SK-MEL-5 (cell line): Measurements from ENCODE around the gene GALNT13. TPM values are rescaled to one million over a fixed set of nuclear protein-coding genes. Genes with fewer than 3 reads are reported as not detected.

Experiments used
- DNase-seq: peaks from one replicate; pipeline ENCODE4 v3.0.0-alpha.2; 2016; ENCODE audit warnings: low read depth, low spot score
- in situ Hi-C: cut with HindIII; loops from 2 replicates; pipeline ENCODE4 v1.10.0; 2016; ENCODE audit warnings: low sequenced_read_pairs, high pct_unique_total_duplicates, low pct_unique_long_range_greater_than_20kb
- total RNA-seq: library from RNA; depleted of rRNA; stranded (reverse); fragments of >200 nt; shearing (Covaris generic); gene quantifications from 2 replicates; pipeline ENCODE4 v1.2.3, GENCODE V29; 2014

Gene GALNT13
- total RNA-seq, 1 experiment from 2014 or later, result not detected

DNA sequence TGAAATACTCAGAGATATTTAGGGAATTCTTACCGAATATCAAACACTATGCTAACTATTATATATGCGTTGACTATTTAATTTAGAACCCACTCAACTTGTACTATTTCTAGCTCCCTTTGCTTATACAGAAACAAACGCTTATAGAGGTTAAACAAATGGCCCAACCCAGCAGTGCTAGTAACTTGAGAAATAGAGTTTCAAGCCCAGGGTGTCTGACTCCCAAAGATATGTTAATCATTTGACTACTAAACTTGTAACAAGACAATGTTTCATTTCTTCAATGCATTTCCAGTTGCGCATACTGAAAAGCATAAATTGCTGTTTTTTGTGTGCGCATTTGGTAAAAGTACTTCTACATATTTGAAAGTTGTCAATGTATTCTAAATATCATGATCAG lies 310.3 kb downstream of the GALNT13 start:
- DNase-seq, result no peak
- in situ Hi-C loops, result no loop called here

DNA sequence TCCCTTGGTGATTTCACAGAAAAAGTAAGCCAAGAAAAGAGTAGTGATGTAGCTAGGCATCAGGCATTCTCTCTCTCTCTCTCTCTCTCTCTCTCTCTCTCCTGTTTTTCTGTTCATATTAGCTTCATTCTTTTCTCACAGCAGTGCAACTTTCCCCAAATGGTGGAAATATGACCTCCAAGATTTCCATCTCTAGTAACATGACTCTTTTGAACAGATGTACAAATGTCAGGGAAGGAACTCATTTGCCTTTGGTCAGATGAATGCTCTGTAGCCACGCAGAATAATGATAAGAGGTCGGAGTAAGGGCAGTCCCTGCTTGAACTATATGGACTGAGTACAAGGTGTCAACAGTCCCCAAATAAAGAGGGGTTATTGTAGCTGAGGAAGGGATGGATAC lies 316.2 kb downstream of the GALNT13 start:
- in situ Hi-C loops, result no loop called here
- no peak for DNase-seq

DNA sequence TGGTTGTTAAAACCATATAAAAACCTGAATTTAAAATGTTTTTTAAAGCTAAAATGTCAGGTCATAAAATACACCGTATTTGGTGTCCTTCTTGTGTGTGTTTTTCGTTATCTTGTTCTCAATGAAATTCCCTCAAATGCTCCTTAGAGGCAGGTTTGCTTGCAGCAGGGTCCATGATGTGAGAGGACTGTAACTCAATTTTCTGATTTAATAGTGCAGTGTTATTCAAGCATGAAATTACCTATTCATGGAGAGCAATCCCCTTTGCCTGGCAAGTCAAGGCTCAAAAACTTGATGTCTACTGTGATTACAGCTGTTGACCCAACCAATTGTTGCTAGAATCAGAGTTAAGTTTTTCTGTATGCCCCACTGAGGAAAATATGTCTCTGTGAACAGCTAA lies 318.2 kb downstream of the GALNT13 start:
- DNase-seq, result no peak
- in situ Hi-C loops, result no loop called here

DNA sequence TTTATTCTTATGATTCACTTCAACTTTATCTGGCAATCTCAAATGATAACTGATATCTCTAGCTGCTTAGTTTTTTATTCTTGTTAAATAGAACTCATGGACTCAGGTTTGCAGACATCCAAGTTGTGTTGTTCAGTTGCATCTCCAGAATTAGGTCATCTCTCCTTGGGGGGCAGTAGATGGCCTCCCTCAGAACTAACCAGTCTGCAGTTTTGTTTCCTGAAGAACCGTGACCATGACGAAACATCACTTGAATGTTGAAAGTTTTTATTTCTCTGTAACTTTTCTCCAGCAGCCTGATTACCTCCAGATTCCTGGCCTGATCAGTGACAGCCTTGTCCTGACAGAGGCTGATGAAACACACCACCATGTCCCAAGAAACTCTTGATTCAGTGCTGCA lies 321.5 kb downstream of the GALNT13 start:
- in situ Hi-C loops, result no loop called here
- no peak for DNase-seq

DNA sequence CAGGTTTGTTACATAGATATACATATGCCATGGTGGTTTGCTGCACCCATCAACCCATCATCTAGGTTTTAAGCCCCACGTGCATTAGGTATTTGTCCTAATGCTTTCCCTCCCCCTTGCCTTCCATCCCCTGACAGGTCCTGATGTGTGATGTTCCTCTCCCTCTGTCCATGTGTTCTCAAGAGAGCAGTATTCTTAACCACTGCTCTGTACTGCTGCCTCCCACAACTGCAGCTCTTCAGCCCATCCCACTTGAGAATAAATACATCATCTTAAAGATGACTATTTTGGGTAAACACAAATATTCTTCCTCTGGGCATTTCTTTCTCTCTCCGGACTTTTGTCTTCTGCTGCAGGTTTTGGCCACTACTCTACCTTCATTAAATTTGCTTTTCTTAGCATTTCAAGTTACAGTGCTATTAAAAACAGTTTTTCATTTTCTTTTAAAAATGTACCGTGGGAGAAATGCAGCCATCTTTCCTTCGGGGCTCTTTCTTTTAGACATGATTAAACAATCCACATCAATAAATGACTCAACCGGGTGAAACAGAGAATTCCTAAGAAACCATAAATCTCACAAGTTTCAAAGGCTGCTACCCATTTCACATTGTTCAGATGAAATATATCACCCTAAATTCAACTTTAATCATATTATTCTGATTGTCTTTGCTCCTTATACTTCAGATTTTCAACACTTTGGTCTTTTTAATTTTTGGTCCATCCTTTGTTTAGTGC lies 323.4 kb downstream of the GALNT13 start:
- in situ Hi-C loops, result no loop called here
- no peak for DNase-seq

DNA sequence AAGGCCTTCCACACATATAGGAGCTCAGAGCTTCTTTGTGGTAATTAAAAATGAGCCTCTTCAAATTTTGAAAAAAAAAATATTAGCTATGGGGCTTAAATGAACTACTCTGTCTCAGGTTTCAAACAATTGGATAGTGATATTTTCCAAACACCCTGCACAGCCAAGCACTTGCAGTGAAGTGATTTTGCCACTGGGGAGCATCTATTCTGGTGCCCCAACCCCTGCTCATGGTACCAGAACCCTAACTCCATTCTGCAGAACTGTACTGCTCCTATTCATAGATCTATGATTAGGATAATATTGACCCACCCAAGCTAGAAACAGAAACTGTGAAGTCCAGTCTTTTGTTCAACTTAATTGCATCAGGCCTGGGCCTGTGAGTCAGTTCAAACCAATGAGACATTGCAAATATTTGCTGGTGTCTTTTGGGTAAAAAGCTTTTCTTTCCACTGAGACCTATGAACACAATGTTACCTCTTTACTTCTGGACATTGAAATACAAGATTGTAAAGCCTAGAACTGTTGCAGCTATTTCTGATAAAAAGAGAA lies 324.0 kb downstream of the GALNT13 start:
- in situ Hi-C loops, result no loop called here
- no peak for DNase-seq

DNA sequence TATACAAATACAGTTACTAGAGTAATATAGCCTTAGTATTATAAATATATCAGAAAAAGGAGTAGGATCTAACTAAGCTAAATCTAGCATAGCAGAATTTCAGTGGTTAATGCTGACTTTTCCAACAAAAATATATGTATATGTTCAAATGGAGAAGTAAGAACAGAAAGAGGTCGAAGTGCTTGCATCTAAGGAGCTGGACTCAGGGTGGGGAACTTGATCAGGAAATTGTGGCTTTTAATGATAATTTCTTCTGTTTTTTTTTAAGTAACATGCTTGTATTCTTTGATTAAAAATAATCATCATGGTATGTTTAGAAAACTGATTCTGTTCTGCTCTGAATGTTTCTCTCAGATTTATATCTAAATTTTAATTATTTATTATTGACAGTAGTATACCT lies 327.1 kb downstream of the GALNT13 start:
- DNase-seq, result no peak
- in situ Hi-C loops, result no loop called here

DNA sequence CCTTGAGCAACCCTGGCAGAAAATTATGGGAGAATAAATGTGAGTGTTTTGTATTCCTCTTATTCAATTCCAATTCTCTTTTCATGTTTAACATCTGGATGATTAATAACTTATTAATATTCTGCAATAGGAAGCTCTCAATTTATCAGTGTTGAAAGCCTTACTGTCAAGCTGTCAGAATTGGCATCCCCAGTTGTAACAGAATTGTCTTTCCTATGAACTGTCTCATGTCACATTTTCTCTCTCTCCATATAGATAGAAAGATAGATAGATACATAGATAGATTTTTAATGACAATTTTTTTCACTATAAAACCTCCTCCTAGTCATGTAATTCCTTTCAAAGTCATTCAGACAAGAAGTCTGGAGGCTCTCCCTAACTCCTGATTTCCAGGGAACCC lies 331.5 kb downstream of the GALNT13 start:
- in situ Hi-C loops, result no loop called here
- no peak for DNase-seq

DNA sequence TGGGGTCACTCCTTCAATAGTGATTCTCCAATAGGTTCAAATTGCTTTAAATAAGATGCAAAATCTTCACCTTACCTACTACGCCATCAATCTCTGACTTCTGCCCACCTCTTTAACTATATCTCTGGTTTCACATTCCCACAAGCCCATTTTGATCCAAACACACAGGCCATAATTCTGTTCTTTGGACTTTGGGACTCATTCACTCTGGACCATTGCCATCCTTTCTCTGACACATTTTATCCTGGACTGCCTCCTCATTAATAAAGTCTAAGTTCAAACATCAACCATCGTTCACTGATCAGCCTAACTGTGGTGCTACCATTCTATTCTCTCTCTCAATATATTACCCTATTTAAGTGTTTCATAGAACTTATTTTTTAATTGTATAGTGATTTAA lies 332.2 kb downstream of the GALNT13 start:
- DNase-seq, result no peak
- in situ Hi-C loops, result no loop called here

DNA sequence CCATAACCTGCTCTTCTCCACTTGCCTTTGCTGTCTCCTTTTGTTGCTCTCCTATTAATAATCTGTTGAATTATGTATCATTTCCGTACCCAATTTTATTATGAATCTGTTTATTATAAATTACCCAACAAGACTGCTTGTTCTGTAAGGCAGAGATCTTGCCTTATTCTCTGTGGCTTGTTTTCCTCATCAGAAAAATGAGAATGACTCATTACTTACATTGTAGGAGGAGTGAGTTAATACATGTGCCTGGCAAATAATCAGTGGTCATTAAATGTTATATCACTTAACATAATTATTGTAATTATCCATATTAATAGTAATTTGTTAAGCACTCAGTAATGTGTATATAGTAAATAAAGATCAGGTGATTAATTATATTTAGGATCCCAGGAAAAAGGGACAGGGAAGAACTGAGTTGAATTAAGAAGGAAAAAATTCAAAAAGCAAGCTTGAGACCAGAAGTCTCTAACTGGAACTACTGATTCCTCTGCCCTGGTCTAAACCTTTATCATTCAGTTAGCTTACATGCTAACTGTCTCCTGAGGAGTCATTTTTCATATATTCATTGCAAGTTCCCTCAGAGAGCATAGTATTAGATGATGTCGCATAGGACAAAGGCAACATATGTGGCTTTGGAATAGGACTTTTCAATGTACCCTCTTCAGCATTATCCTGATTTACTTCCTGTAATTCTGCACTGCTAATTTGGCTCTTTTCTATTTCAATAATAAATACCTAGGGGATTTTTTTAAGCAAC lies 335.7 kb downstream of the GALNT13 start:
- in situ Hi-C loops, result no loop called here
- no peak for DNase-seq

DNA sequence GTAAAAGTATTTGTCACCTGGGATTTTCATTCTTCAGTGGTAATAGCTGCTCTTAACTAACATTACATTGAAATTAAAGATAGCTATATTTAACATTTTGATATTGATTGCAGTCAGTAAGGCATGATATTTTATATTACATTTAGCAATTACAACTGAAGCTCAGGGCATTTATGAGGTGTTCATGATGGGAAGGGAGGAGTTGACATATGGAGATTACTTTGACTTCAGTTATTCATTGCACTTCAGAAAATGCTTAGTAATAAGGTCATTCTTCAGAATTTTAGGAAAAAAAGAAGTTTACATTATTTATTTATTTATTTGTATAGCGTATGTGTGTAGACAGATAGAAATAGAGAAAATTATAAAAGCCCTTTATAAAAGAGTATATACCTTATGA lies 352.0 kb downstream of the GALNT13 start:
- in situ Hi-C loops, result no loop called here
- no peak for DNase-seq

DNA sequence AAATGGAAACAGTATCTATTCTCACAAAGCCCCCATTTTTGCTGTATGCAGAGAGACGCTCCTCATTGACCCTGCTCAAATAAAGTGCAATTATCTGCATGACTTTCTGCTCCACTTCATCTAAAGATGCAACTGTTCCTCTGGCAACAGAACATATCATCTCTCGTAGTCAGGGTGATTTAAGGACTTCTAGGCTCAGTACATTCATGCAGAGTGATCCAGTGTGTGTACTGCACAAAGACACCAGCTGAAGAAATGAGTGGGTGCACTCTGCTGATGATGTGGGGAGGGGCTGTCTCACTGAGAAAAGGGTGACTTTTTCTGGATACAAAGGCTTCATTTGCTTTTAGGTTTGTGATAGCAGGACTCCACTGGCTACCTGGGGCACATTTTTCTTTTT lies 355.2 kb downstream of the GALNT13 start:
- in situ Hi-C loops, result no loop called here
- DNase-seq, result no peak

DNA sequence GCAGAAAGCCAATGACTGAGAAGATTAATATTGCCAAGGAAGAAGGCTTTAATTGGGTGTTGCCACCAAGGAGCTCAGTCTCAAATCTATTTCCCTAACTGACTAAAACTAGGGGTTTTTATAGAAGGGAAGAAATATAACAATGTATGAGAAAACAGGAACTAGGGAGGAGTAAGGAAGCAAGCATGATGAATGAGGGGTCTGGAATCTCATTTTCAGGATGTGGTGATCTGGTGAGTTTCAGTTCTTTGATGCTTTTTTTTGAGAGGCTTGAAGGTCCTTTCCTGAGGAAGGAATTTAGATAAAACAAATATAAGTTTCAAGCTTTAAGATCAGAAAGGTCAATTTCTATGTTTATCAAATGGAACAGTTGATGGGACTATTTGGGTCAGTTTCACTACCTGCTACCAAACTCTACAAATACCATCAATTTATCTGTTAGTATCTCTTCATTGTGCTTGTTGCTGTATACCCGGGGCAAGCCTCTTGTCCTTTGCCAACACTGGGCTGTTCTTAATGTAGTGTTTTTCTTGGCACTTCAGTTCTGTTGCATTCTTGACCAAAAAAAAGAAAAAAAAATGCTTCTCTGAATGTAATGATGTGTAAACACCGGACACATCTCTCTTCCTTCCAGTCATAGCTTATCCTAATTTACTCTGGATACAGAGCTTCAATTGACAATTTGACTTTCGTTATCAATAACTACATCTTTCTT lies 357.0 kb downstream of the GALNT13 start:
- in situ Hi-C loops, result no loop called here
- no peak for DNase-seq

DNA sequence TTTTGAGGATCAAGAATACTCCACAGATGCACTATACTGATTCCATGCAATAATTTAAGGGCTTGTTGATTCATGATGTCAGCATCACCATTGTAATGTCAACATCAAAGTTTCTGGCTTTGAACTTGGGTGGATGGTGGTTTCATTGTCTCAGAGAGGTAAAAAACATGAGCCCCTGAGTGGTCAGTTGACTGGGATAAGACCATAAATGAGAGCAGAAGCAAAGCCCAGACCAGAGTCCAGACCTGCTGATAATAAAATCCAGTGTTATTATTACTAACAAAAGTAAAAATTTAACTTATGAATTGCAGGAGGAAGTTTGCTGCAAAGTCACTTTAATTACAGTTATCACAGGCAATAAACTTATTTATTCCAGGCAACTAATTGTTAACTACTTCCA lies 358.2 kb downstream of the GALNT13 start:
- DNase-seq, result no peak
- in situ Hi-C loops, result no loop called here

DNA sequence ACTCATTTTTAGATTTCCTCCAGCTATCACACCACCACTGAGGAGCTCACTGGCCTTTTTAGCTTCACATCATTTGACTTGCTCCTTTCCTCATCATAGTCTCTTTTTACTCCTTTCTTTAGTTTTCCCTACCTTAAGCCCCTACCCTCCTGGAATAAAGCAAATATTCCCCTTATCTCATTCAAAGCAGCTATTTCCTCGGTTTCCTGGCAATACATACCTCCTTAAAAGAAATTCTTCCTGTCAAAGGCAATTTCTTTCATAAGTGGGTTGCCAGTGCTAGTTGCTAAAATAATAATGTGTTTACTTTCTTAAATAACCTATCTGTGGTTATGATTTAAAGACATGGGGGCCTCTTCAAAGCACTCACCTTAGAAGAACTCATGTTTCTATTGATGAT lies 359.3 kb downstream of the GALNT13 start:
- in situ Hi-C loops, result no loop called here

DNA sequence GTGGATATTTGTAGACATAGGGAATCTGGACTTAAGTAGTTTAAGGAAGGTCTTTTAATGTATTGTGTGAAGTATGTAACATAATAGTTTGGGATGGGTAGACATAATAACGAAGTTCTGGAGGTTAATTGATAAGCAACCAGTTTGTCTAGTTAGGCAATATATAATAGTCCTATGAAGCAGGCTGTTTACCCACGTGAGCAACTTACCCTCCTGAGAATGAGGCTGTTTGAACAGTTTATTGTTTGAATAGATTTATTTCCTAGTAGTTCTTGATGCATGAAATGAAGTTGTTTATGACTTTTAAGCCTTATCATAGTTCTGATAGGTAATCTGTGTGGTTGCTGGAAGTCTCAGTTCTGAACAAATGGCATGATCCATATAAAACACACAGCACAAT lies 361.5 kb downstream of the GALNT13 start:
- no peak for DNase-seq
- in situ Hi-C loops, result no loop called here

More for the DNA sequence above, 359.3 kb downstream of the GALNT13 start:
- no peak for DNase-seq

DNA sequence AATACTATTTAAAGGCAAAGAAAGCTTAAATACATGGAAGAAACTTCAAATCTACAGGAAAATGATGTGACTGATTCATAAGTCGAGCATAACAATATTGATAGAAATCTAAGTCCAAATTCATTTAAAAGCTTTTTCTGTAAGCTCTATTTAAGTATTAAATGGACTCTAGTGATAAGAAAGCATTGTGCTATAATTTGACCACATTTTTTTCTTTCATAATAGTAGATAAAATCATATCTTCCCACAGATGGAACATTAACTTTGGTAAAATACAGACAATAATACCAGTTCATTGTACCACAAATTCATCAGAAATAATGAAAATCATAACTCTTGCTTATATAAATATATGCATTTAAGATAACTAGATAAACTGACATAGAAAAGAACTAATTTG lies 366.5 kb downstream of the GALNT13 start:
- DNase-seq, result no peak
- in situ Hi-C loops, result no loop called here

DNA sequence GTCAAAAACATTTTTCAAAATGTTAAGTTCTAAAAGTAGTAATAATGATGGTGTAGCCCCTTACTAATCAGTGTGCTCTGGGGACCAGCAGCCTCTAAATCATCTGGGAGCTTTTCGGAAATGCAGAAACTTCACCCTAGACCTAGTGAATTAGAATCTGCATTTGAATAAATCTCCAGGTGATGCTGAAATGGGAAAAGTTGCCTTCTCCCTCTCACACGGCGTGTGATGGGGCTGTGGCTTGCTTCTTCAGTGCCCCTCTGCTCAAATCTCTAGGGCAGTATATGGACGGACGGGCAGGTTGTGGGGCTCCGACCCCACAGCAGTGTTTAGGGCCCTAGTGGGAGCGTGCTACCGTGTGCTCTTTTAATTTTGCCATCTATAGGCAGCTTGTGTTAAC lies 368.6 kb downstream of the GALNT13 start:
- no peak for DNase-seq
- in situ Hi-C loops, result no loop called here
